ENCODE results near the gene MBOAT2.

MBOAT2 gene

DNA sequence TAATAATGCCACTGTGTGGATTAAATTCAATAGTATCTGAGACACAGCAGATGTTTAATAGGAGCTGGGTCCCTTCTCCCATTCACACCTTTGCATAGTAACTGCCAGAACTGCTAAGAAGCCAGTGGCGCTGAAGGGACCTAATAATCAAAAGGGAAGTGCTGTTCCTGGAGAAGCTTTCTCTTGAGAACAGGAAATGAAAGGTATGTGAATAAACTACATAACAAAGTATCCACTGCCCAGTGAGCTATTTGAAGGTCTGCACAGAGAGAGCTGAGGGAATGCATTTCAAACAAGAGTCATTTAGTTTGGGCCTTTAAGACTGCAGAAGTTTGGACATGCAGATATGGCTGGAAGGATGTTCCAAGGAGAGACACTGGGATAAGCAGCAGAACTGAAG lies 110.0 kb downstream of the MBOAT2 start:
- no peak for DNase-seq

DNA sequence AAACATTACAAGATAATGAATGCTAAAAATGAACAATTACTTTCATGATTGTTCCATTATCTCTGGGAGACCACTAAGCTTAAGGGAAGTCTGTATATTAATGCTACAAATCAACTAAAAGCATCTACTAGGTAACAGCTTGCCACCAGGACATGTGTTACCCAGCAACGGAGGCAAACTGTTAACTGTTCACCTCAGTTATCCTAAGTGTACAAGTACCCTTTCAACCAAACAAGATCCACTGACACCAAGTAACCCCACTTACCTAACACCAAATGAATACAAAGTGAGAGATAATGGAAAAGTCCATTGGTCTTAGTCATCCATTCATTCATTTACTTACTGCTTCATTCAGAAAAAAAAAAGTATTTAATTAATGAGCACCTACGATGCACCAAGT lies 111.4 kb downstream of the MBOAT2 start:
- DNase-seq = no peak

DNA sequence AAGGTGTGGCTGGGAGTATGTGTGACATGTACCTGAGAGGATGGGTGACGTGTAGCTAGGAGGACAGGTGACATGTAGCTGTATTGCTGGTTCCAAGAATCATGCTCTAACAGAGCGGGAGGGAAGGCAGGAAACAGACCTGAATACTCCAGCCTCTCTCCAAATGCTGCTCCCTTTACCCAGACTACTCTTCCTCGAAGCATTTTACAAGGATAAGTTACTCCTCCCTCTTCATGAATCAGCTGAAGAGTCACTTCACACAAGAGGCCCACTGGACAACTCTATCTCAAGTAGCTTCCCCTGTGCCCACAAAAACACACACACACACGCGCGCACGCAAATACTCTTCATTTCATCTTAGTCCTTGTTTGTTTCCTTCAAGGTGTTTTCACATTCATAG lies 113.5 kb downstream of the MBOAT2 start:
- no peak for DNase-seq

DNA sequence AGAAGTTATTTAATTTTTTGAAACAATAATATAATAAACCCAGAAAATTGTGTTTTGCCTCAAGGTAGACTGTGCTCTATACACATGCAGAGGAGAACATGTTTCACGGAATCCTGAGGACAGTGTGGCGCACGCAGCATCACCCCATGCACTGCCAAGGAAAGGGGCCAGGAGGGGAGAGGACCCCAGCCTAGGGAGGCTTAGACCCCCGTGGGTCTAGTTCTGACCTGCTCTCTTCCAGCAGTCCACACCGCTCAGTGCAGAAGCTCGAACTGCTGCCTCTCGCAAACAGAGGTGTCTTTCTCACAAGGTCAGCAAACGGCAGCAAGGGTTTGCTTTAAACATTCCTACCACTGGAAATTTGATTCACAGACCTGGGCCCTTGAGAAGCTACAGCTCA lies 114.5 kb downstream of the MBOAT2 start:
- no peak for DNase-seq

DNA sequence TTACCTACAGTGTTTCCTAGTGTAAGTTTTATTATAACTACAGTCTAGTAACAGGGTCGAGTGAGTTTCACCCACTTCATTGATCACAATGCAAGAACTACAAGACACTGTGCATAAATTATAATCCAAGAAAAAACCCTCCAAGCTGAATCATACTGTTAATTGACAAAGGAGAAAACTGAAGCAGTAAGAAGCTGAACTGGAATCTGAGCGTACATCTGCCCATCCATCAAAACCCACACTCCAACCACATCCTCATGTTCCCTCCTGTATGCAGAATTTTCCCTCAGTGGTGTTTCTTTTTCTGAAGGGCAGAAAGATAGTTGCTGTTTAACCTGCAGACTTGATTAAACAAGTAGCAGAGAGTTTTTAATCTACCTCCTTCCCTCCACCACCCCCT lies 116.6 kb downstream of the MBOAT2 start:
- DNase-seq = no peak

DNA sequence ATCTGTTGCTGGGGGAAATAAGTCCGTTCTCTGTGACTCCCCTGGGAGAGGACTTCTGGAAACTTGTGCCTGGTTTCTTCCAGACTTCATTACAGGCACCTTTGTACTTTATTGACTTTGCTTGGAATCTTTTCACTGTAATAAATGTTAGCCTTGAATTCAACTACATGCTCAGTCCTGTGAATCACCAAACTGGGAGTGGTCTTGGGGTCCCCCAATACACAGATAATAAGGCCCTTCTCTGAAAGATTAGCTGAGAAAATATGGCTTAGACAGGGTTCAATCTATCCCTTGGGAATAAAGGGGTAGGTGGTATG lies 117.3 kb downstream of the MBOAT2 start:
- no peak for DNase-seq

DNA sequence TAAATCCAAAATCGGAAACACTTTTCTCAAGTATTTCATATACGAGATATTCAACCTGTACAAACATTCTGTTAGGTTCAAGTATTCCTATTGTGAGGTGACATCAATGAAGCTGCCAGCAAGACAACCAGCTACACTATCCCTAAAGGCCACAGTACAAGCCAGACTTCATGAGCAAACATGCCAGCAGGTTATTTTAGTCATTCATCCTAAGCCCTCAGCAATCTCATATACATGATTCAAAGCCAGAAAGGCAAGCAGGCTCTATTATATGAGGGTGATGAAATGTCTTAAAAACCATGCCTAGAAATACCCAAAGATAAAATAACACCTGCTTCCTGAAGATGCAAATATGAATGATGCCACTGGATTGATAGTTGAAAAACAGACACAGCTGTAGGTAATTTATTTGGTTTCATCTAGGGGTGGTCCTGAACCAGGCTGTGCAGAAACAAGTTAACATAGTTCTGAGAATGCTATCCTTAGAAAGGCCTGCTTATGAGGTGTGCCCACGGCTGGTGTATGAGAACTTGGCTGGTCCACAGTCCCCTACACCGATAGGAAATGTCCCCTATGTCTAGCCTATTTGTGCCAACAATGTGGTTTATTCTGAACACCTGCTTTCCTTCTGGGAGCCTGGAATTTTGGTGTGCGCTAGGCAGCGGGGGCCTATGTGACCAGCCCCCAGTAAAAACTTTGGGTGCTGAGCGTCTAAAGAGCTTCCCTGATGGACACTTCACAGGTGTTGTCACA lies 117.9 kb downstream of the MBOAT2 start:
- no peak for DNase-seq

DNA sequence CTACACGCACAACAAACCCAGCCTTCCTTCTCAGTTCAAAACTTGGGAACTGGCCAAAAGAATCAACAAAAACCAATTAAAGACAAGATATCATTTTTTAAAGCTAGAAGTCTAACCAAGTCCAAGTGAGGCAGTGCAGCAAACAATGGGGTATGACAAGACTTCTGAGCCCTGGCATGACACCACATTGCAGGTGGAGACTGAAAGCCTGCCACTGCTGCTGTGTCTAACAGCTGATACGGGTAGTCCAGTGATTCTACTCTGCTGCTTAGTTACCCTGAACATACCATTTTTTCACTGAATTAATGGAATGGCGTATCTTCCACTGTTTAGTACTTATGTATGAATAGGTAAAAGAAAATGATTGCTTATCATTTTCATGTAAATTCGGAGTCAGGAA lies 118.7 kb downstream of the MBOAT2 start:
- no peak for DNase-seq

DNA sequence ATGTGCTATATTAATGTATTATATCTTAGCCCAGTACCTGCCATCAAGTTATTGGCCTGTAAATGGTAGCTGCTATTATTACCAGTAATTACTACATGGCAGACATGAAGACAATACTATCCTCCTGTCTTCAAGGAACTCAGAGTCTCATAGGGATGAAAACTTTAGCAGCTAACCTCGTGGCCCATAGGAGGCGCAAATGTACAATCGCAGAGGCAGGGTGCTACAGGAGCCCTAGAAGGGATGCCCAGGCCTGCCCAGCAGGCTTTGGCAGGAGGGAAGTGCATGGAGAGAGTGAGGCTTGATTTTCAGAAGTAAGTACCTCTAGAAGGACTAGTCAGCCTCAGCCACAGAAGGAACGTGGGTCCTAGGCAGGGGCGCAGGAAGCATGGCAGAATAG lies 121.4 kb downstream of the MBOAT2 start:
- DNase-seq = no peak

DNA sequence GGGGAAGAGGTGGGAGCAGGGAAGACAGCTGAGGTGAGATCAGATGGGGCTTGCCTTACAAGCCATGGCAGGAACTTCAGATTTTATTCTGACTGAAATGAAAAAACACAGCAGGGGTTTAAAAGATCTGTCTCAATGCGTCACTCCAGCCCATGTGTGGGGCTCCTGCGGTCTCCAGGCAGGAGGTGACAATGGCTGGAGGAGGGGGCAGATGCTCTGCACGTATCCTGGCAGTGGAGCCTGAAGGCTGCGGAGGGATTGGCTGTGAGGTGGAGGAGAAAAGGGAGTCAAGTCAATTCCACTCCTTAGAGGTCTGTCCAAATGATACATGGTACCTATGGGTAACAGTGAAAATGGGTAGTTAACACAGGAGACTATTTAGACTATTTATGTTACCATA lies 125.6 kb downstream of the MBOAT2 start:
- no peak for DNase-seq

DNA sequence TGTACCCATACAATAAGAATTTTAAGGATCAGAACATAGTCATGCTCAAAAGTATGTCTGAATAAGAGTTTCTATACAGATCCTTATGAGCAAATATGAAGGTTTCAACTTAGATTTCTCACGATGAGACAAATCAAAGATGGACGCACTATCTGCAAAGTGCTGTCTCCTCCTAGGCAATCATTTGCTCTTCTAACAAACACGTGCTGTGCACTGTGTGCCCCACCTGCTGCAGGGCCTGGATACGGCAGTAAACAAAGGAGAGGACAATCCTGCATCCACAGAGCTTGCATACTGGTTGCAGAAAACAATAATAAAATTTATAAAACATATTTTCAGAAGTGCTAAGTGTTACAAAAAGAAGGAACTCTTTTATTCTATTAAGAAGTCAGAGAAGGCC lies 126.2 kb downstream of the MBOAT2 start:
- no peak for DNase-seq

DNA sequence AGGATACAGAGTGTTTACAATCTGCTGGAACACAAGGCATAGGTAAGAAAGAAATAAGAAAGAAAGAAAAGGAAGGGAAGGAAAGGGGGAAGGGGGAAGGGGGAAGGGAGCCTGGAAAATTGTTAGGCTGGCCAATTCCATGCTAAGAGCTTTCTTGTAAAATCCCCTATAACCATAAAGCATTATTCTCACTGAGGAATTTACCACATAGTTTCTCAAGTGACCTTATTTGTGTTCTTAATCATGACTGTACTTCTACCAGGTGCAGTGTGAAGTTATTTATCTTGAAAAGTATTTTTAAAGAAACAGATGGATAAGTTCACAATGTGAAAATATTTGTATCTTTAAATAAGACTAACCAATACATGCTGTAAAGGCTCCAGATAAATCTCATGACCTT lies 126.9 kb downstream of the MBOAT2 start:
- no peak for DNase-seq

DNA sequence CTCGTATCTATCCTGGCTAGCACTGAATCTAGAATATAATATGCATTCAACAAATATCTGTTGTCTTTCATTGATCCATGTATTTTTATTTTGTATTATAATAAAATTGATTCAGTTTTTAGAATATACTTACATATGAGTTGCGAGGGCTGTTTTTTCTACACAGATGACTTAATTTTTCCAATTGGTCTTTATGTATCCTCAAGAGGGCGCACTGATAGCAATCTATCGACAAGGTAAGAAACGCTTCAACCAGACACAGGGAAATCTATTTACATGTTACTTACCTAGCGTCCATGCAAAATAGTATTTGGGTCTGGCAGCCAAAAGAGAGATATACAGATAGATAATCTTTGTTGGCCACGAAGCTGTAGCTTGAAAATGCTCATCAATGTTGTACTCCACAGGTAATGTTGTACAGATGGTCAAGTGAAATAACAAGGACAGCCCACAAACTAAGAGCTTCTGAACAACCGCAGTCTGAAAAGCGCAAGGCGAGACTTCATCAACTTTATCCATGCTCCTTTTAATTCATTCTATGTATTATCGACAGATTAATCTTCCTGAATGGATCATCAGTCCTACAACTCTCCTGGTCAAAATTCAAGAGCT lies 130.6 kb downstream of the MBOAT2 start:
- no peak for DNase-seq

DNA sequence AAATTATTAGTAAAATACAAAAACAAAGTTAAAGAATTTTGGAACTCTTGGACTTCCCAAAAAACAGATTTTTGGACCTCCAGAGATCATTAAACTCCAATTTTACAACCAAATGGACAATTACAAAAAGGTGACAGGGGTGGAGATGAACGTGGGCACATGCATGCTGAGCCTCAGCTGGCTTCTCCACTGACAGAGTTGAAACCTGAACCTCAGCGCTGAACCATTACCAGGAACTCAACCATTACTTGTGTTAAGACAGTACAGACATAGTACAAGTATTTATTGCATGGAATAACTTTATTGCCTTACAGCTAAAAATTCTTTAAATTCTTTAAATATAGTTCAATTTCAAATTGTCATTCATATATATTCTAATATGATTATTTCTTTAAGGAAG lies 133.0 kb downstream of the MBOAT2 start:
- no peak for DNase-seq

DNA sequence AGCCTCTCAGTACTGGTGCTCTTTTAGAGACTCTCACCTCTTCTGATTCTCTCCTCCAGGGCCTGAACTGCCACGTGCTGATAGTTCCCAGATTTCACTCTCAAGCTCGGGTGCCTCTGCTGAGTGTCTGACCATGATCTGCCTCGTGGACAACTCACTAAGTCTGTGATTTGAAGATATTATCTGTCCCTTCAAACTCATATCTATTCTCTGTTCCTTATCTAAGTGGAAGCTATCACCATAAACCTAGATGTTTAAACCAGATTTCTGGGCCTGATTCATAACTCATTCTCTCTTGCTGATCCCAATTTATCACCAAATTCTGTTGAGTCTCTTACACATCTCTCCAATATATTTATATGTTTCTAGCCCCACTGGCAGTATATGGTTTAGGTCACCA lies 136.1 kb downstream of the MBOAT2 start:
- no peak for DNase-seq

DNA sequence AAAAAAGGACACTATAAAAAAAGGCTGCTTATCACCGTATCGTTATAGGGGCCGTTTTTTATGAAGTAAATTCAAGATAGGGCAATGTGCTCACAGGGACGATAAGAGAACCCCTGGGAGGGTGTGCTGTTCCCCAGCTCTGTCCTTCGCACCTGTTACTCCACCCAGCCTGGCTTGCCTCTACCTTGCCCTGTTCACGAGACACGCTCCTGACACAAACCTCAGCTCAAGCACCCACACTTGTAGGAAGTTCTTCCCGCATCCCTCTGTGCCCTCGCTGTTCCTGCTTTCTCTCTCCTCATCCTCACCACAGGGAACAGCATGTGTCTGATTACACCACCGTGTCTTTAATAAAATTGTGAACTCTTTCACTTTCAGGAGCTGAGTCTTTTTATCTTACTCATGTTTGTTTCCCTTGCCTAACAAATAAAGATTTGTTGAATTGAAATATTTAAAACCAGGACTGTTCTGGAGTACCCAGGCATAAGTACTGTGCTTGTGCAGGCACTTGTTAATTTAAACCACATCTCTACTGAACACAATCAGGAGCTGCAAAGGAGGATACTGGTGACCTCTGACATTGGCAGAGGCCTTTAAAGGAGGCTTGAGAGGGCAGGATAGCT lies 140.0 kb downstream of the MBOAT2 start:
- no peak for DNase-seq

DNA sequence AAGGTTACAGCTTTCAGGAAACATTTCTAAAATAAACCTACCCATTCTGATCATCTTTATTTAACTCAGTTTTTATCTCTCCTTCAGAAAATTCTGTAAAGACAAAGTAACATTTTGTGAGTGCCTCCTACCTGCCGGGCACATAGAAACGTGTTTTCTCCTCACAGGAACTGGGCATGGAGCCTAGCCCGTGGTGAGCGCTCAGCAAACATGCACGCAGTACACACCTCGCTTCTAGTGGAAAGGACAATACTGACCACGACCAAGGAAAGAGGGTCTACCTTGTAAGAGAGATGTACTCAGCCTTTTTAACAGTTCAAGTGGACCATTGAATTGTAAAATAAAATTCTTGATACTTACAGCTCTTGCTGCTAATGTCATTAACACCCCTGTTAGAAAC lies 141.3 kb downstream of the MBOAT2 start:
- no peak for DNase-seq

DNA sequence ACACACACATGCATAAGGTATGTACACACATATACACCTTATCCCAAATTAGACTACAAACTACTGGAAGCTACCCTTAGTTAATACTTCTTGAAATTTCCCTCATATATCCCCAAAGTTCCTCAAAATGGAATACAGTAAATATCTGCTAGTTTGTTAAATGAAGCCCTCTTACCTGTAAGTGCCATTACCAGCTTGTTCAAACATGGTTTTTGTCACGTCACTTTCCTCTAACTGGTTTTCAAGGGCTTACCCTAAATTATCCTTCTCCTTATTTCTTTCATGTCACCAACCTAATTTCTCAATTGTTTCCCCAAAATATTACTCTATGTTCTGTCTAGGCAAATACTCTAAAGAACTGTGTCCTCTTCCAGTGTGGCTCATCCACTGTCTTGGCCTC lies 141.7 kb downstream of the MBOAT2 start:
- DNase-seq = no peak

DNA sequence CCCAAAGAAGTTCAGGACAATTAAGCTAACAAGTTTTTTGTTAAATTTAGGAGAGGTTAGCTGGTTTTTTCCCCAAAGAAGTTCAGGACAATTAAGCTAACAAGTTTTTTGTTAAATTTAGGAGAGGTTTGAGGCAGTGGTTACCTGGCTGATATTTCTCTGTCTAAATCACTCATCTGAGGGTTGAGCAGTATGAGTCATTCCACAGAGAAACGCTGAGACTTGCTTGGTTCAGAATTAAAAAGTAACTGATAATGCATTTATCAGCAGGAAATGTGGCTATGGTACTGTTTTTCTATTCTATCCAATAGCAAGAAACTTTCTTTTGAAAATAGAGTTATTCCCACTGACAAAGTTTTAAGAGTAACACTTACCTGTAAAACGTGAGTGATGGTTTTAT lies 143.2 kb downstream of the MBOAT2 start:
- DNase-seq = no peak

DNA sequence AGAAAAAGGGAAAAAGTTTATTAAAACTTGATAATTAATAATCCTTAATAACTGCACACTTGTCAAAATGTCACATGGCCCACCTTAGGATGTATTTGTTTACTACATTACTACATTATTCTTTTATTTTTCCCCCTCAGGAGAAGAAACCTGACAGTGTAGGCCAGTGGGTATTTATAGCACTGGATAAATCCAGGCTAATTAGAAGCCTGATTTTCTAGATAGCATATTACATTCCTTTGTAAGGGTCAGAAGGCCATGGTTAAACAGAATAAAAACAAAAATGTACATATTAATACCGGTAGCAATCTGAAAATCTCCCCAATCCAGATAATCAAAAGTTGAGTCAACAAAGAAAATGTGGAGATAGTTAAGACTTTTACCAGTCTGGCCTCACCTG lies 144.6 kb downstream of the MBOAT2 start:
- DNase-seq = no peak

DNA sequence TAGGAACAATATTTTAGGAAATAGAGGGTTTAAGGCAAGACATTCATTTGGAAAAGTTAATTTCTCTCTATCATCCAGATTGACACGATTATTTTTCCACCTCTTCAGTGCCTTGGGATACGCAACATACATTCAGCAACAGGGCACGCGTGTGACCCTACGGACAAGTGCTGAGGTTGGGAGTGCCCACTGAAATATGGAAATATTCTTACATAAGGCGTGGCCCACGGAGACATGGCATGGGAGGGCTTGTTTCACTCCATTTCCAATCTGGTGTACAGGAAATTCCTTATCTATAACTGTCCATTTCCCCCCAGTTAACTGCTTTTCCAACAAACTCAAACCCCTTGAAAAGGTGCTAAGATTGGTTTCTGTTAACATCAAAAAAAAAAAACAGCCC lies 145.2 kb downstream of the MBOAT2 start:
- DNase-seq = no peak

DNA sequence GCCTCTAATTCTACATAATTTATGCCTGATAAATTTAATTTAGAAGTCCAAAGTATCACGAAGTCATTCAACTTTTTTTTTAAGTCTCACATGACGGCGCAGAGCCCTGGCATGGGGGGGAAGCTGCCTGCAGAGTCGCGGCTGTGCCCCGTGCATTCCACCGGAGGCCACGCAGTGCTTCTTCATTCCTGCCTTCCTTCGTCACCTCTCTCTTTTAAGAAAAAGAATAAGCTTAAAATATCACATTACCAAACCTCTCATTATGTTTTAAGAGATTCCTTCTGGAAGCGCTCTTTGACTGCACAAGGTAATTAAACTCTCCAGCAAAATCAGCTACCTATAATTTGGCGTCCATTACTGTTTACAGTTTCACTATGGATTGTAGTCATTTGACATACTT lies 145.8 kb downstream of the MBOAT2 start:
- no peak for DNase-seq

DNA sequence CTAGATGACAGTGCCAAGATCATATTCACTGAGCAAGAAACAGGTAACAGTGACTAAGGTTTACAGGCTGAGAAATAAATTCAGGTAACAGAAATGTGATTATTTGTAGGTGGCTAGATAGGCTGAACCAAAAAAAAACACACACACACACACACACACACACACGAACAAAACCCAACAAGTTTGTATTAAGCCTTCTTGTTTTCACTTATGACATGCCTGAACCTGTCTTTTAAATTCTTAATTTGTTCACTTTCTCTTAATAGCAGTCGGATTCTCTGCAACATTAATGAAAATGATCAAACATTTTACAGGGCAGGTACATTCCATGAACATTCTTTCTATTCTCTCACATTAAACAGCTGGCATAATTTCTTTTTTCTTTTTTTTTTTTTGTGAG lies 147.3 kb downstream of the MBOAT2 start:
- no peak for DNase-seq

DNA sequence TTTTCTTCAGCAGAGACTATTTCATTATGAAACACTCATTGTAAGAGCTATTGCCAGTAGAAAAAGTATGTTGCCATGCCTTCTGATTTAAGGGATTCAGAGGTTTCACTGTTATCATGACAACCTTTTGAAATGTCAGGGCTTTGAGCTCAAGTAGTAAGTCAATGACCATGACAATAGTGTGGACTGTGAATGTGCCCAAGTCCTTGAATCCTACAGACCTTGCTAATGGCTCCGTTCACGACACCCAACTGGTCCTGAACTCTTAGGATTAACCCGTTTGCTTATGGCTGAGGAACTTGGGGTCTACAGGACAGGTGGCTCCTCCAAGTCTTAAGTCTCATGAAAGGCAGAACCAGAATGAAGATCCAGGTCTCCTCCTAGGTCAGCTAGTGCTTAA lies 148.5 kb downstream of the MBOAT2 start:
- DNase-seq = no peak

DNA sequence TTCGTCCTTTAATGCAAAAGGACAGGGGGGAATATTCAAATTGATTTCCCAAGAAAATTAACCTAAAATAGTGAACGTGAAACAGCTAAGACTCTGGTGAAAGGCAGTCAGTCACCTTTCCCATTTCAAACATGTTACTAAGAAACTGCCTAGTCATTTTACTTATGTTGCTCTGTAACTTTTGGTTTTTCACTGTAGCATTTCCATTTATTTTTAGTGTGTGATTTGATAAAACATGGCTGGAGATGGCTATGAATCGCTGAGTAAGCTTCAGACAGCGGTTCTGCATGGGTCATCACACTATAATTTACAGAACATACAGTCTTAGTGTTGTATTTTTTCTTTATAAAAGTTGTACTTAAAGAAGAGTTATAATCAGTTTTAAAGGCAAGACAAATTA lies 150.1 kb downstream of the MBOAT2 start:
- no peak for DNase-seq
